Epithelial cell of esophagus (primary cell): ENCODE data around the gene FCHSD2.
"Not testable (repeated sequence)": the region's sequence is repeated elsewhere in the genome, so short reads cannot be mapped to it uniquely, and the experiment has no call there.

Experiments
- DNase-seq: peaks from one replicate; pipeline ENCODE4 v3.0.0; 2010; ENCODE audit warnings: low read depth
- H3K4me3 ChIP-seq: 2 replicates; pipeline ENCODE4 v1.5.1; 2011; ENCODE audit warnings: mild to moderate bottlenecking, low read length, control low read depth
- TF ChIP-seq, protein P1 (sequence below): IDR thresholded peaks from 2 replicates; pipeline ENCODE4 v1.5.1; 2011; ENCODE audit warnings: low read depth, mild to moderate bottlenecking, low read length, control low read depth, inconsistent platforms; ENCODE audit not compliant: insufficient read depth; ENCODE audit errors: missing control alignments

The FCHSD2 gene

DNA sequence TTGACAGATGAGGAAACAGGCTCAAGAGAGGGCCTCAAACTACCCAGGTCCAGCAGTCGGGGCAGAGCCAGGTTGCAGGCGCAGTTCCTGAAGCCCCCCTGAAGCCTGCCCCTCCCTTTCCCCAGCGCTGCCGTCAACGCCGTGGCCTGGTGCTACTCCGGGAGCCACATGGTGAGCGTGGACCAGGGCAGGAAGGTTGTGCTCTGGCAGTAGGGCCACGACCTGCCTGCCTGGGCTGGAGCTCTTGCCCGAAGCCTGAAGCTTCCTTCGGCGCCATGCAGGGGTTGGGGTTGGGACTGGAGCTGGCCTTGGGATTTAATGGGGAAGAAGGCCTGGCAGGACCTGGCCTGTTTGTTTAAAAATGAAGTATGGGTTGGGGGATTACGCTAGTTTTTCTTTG, 312.9 kb downstream of the FCHSD2 start:
- DNase-seq, result no peak
- H3K4me3 ChIP-seq, result no peak overlapping the region
- TF ChIP-seq, protein P1, sequence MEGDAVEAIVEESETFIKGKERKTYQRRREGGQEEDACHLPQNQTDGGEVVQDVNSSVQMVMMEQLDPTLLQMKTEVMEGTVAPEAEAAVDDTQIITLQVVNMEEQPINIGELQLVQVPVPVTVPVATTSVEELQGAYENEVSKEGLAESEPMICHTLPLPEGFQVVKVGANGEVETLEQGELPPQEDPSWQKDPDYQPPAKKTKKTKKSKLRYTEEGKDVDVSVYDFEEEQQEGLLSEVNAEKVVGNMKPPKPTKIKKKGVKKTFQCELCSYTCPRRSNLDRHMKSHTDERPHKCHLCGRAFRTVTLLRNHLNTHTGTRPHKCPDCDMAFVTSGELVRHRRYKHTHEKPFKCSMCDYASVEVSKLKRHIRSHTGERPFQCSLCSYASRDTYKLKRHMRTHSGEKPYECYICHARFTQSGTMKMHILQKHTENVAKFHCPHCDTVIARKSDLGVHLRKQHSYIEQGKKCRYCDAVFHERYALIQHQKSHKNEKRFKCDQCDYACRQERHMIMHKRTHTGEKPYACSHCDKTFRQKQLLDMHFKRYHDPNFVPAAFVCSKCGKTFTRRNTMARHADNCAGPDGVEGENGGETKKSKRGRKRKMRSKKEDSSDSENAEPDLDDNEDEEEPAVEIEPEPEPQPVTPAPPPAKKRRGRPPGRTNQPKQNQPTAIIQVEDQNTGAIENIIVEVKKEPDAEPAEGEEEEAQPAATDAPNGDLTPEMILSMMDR, result no peak

DNA sequence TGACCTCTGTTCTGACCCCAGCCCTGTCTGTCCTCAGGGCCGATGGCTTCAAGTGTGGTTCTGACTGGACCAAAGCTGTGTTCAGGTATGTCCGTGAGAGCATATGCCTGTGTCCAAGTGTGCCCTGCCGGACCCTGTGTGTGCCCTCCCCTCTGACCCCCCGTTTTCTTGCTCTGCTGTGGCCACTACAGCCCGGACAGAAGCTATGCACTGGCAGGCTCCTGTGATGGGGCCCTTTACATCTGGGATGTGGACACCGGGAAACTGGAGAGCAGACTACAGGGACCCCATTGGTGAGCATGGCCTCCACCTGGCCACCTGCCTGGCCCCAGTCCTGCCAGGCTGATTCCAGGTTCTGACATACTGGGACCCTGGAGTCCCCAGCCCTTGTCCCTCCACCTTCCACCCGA, 313.4 kb downstream of the FCHSD2 start:
- DNase-seq, result no peak
- TF ChIP-seq, protein P1, result no peak
- H3K4me3 ChIP-seq, result no peak overlapping the region

DNA sequence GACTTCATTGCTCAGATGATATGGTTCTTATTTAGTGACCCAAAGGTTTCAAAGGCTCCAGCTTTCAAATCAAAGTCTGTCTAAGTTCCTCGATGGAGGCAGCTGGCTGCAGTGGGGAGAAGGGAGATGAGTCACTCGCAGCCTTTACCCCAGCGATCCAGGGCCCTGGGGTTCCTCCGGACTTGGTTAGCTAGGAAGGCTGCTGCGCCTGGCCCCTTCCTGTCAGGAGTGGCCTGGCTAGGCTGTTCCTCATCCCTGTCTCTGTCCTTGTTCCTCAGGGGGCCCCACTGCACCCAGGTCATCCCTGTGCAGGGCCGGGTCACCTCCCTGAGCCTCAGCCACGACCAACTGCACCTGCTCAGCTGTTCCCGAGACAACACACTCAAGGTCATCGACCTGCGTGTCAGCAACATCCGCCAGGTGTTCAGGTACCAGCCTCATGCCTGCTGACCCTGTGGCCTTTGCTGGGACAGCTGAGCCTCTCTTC, 314.0 kb downstream of the FCHSD2 start:
- TF ChIP-seq, protein P1, result no peak
- no peak overlapping the region for H3K4me3 ChIP-seq
- DNase-seq, result no peak

DNA sequence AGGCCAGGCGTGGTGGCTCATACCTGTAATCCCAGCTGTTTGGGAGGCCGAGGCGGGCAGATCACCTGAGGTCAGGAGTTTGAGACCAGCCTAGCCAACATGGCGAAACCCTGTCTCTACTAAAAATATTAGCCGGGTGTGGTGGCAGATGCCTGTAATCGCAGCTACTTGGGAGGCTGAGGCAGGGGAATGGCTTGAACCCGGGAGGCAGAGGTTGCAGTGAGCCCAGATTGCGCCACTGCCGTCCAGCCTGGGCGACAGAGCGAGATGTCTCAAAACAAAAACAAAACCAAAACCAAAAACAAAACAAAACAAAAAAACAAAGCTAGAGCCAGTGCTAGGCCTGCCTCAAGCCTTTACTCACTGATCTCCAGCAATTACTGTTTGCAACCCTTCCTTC, 314.5 kb downstream of the FCHSD2 start:
- not testable (repeated sequence) for H3K4me3 ChIP-seq, DNase-seq

DNA sequence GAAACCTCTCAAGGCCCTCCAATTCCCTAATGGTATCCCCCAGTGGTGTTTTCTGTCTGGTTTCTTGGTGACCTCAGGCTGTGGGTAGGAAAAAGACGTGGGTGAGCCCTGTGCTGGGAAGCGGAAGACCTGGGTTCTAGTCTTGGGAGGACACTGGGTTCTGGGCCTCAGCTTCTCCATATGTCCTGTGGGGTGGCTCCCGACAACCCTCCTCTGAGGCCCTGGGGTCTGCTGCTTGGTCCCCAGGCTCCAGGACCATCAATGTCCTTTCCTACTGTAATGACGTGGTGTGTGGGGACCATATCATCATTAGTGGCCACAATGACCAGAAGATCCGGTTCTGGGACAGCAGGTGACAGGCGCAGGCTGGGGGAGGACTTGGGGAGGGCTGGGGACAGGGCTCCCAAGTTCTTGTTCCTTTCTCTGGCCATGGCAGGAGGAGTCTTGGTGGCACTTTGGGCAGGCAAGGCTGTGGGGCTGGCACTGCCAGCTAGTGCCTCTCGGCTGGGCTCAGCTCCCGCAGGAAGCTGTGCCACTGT, 315.1 kb downstream of the FCHSD2 start:
- TF ChIP-seq, protein P1, result no peak
- H3K4me3 ChIP-seq, result no peak overlapping the region
- DNase-seq, result no peak

DNA sequence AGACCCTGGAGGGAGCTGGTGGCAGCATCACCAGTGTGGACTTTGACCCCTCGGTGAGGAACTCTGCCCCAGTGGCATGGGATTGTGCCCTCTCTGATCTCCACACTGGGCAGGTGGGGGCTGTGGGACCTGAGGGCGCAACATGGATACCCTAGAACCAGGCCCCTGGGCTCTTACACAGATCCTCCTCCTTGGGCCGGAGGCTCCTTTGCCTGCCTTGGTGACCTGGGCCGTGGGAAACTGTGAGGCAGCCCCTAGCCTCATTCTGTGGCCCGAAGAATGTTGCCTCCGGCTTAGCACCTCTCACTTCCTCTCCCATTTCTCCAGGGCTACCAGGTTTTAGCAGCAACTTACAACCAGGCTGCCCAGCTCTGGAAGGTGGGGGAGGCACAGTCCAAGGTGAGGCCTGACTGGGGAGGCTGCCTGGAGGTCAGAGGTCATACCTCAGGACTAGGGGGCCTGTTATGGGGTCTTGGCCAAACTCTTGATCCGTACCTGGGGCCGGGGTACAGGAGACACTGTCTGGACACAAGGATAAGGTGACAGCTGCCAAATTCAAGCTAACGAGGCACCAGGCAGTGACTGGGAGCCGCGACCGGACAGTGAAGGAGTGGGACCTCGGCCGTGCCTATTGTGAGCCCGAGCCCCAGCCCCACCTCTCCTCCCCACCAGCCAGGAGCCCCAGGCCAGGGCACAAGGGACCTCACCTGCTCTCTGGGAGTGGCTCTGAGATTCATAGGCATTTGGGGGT, 315.8 kb downstream of the FCHSD2 start:
- no peak for DNase-seq
- no peak overlapping the region for H3K4me3 ChIP-seq
- TF ChIP-seq, protein P1, result no peak

DNA sequence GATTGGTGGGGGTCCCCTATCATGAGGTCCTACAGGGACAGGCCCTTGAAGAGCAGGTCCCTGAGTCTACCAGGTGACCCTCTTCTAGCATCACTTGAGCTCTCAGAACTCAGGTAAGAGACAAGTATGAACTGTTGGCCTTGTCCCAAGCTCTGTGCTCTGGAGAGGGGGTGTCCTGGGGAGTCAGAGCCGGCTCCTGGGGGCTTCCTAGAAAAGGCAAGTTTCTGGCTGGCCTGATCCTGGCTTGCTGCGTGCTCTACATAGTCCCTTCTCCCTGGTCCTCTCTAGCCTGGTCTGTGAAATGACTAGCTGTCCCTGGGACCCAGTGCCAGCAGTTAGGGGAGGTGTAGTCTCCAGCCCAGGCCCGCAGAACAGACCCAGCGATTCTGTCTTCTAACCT, 316.5 kb downstream of the FCHSD2 start:
- H3K4me3 ChIP-seq, result no peak overlapping the region
- TF ChIP-seq, protein P1, result no peak
- DNase-seq, result no peak
